ENCODE results near the gene TMCO4. TPM values are rescaled to one million over a fixed set of nuclear protein-coding genes. Genes with fewer than 3 reads are reported as not detected.

The TMCO4 gene
- total and polyA plus RNA-seq, 2 of the 8 experiments (the other 6 are each of a cell fraction or from before 2014, with no cell fraction given), result 3.0 to 3.1 TPM

GRCh38 chr1:19730793-19731192, 68.9 kb downstream of the TMCO4 start:
- Histone ChIP-seq H2BK15ac (ENCODE audit: low read length) (no peak overlapping the region), H3K79me1 (ENCODE audit: low read depth, low read length) (no peaks in the 10 kb centered on the region), H2BK12ac (ENCODE audit: low read depth, low read length) (no peak overlapping the region), H3K56ac (replicated peaks; ENCODE audit: insufficient read length, low read depth, low read length) (no peak overlapping the region), H4K91ac (replicated peaks; ENCODE audit: insufficient read length, low read length) (no peak overlapping the region), H3K23me2 (ENCODE audit: low read depth, low read length) (no peaks in the 10 kb centered on the region), H3K27ac (ENCODE audit: low read depth, low read length) (no peak overlapping the region), H3K14ac (ENCODE audit: insufficient read length) (no peak overlapping the region), H3K4ac (replicated peaks; ENCODE audit: insufficient read length, low read depth, low read length) (no peak overlapping the region), H3K36me3 (ENCODE audit: control insufficient read depth in 2 of 4, insufficient read depth in 4 of 4, low read length in 3 of 4) (peaks cover 0 to 5% (median 0%) of the 10 kb centered on the region in 4 experiments; a peak in 2 of 8 replicates), H2AFZ (ENCODE audit: low read length) (no peak overlapping the region), H2BK20ac (ENCODE audit: low read length) (no peak overlapping the region), H3K23ac (ENCODE audit: insufficient read length) (no peak overlapping the region), H2BK5ac (ENCODE audit: low read depth, low read length) (no peak overlapping the region), H4K5ac (ENCODE audit: insufficient read length, low read depth, low read length) (no peak overlapping the region), H3K9ac (replicated peaks in 1 of 4; ENCODE audit: extremely low read depth in 1 of 4, low read depth in 3 of 4, low read length in 3 of 4) (no peak overlapping the region), H3K18ac (ENCODE audit: extremely low read depth, low read length) (no peak overlapping the region), H3K4me2 (ENCODE audit: insufficient read depth in 1 of 2, low read depth in 2 of 2, low read length in 2 of 2) (no peak overlapping the region), H4K8ac (ENCODE audit: extremely low read depth, insufficient read depth, low read length) (no peak overlapping the region), H3K27me3 (replicated peaks in 1 of 4; ENCODE audit: control insufficient read depth in 3 of 4, extremely low read depth in 1 of 4, insufficient read depth in 3 of 4, low read length in 3 of 4) (no peaks in the 10 kb centered on the region), H4K20me1 (replicated peaks in 1 of 2; ENCODE audit: control insufficient read depth in 1 of 2, insufficient read depth in 2 of 2, low read length in 2 of 2) (no peaks in the 10 kb centered on the region), H2AK5ac (ENCODE audit: low read depth, low read length) (no peak overlapping the region), H3K79me2 (ENCODE audit: control insufficient read depth in 1 of 2, insufficient read depth in 2 of 2, low read length in 2 of 2) (no peaks in the 10 kb centered on the region), H2BK120ac (replicated peaks; ENCODE audit: low read depth, low read length) (no peak overlapping the region), H3K4me3 (ENCODE audit: extremely low read depth in 1 of 4, insufficient read depth in 2 of 4, low read depth in 3 of 4, low read length in 4 of 4) (no peak overlapping the region), H3K4me1 (replicated peaks in 1 of 4; ENCODE audit: control insufficient read depth in 3 of 4, insufficient read depth in 4 of 4, low read length in 3 of 4) (no peaks in the 10 kb centered on the region), H3K9me3 (ENCODE audit: insufficient read depth in 2 of 2, low read depth in 1 of 2, low read length in 1 of 2) (peaks cover 4 to 6% of the 10 kb centered on the region in 2 experiments; a peak in 3 of 4 replicates)
- WGBS, 2 experiments (ENCODE audit: extremely low coverage in 1 of 2, insufficient coverage in 1 of 2, insufficient read length in 1 of 2, insufficient replicate concordance in 2 of 2, low coverage in 1 of 2, low lambda C conversion rate in 2 of 2, missing lambda C conversion rate in 1 of 2), result 89% methylated on average over 3 of the region's 3 CpGs; no CpG with 5 or more reads in 1 of the 2 experiments
- ChIA-PET POLR2A (ENCODE audit: partially characterized antibody) (no interaction called here), CTCF (ENCODE audit: partially characterized antibody) (interaction anchor here (0.8 to 2.2 kb wide), 5 partner anchors 12 to 152 kb away, joined by 3 to 8 read pairs (median 4); no protein-coding TSS in a partner anchor)
- no peak for TF ChIP-seq SUZ12 (IDR thresholded peaks at IDR 0.05; ENCODE audit: low read length)
- peak in 1 of 3 experiments; percentile 20; a peak in 1 of 4 replicates for TF ChIP-seq CTCF (IDR thresholded peaks at IDR 0.05; ENCODE audit: control extremely low read depth in 1 of 3, insufficient read depth in 1 of 3, low read depth in 1 of 3, low read length in 3 of 3)
- FAIRE-seq (no peak), DNase-seq (ENCODE audit: low read depth in 1 of 2, low spot score in 2 of 2) (no peak)

All from H1 (cell line).